ENCODE results near the gene WDR47. TPM values are rescaled to one million over a fixed set of nuclear protein-coding genes. Genes with fewer than 3 reads are reported as not detected.

WDR47 gene
- 11.8 TPM for polyA plus RNA-seq (2013, experiment 1 of 2)
- polyA plus RNA-seq (2013, experiment 2 of 2): 11.2 TPM

DNA sequence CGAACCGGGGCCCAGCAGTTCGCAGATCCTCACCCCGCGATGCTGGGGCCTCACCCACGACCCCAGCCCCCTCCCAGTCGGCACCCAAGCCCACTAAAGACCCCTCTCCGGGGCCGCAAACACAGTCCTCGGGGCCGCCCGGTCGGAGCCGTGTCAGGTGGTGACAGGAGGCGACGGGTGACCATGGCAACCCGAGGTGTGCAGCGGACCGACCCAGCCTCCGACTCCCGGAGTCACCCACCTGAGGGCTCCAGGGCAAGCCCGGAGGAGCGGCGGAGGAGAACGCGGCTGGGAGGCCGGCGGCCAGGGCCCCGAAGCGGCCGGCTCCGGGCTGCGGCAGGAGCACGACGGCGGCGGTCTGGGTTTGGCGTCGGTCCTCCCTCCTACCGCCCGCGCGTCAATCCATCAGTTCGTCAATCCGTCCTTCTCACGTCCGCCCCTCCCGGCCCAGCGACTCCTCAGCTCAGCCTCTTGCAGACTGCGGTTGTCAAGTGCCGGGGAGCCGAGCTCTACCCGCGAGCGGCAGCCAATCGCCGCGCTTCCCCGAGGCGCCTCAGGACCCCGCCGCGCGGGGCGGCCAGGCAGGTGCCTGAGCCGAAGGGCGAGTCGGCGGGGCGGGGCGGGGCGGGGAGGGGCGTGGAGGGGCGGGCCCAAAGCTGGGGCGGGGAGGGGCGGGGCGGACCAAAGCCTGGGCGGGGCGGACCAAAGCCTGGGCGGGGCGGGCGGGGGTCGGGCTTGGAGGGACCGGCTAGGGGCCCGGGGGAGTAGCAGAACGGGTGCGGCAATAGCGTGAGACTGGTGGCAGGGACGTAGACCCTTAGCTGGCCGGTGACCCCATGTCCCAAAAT, at the start of gene WDR47:
WDR47 (minus strand) TSS at position 482 of the 848 bp plus-strand sequence. CDS start 18,590 bp downstream, outside the sequence.
- H3K27ac ChIP-seq (ENCODE audit: low read depth, low read length, severe bottlenecking): peak within 1 kb of the TSS; percentile 74
- 0 to 1% methylated on average over 56 to 57 of the region's 90 CpGs for WGBS, 2 experiments (ENCODE audit: insufficient coverage in 2 of 2)

GRCh38 chr1:109091078-109091838, 49.4 kb upstream of the WDR47 start:
- H3K4me3 ChIP-seq (ENCODE audit: extremely low read depth, insufficient read depth, low read length, poor library complexity, severe bottlenecking): peak overlapping the region; percentile 73
- H3K27ac ChIP-seq (ENCODE audit: low read depth, low read length, severe bottlenecking): peak overlapping the region; percentile 73
- 1 to 16% methylated on average over 5 to 6 of the region's 13 CpGs for WGBS, 2 experiments (ENCODE audit: insufficient coverage in 2 of 2)
- H3K4me1 ChIP-seq (ENCODE audit: control insufficient read depth, insufficient read depth, low read length, poor library complexity, severe bottlenecking): no peaks in the 10 kb centered on the region
- no peaks in the 10 kb centered on the region for H3K9me3 ChIP-seq (ENCODE audit: control insufficient read depth, low read length)
- H3K36me3 ChIP-seq (ENCODE audit: control insufficient read depth, insufficient read depth, low read length): peaks cover 26% of the 10 kb centered on the region

More for the DNA sequence above, at the start of gene WDR47:
- H3K36me3 ChIP-seq (ENCODE audit: control insufficient read depth, insufficient read depth, low read length): no peaks in the 10 kb centered on the region
- H3K4me1 ChIP-seq (ENCODE audit: control insufficient read depth, insufficient read depth, low read length, poor library complexity, severe bottlenecking): peaks cover 7% of the 10 kb centered on the region
- H3K4me3 ChIP-seq (ENCODE audit: extremely low read depth, insufficient read depth, low read length, poor library complexity, severe bottlenecking): peak within 1 kb of the TSS; percentile 98
- no peaks in the 10 kb centered on the region for H3K9me3 ChIP-seq (ENCODE audit: control insufficient read depth, low read length)

DNA sequence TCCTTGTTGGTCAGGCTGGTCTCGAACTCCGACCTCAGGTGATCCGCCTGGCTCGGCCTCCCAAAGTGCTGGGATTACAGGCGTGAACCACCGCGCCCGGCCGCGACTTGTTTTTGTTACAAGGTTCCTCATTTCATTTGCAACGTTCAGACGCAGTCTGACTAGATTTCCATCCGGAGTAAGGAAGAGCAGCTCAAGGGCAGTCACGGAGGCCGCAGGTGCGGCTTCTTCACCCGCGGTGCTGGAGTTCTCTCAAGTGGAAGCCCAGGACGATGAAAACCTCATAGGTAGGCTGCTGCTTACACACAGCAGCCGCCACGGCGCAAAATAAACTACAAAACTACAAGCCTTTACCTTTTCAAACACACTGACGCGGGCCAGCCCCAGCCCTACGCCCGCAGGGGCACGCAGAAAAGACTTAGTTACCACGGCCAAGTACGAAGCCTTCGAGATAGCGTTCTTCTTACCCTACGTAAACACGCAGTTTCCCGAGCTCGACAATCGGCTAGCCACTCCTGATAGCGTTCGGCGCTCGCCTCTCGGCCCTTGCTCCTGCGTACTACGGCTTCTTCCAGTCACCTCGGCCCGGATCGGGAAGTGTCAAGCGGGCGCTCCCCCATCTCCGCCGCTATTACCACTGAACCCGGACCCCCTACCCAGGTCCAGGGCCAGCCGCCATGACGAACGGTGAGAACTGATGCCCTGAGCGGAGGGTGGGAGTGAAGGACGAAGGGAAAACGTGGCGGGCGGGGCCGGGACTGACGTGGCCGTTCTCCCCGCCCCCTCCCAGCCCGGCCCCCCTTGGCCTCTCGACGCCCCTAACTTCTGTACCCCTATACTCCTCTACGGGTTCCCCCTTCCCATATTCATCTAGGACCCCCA, 48.5 kb upstream of the WDR47 start, which contains the start of gene TMEM167B:
TMEM167B (plus strand) TSS at position 569 of the 882 bp plus-strand sequence; CDS start at position 678, 109 bp downstream.
- no peaks in the 10 kb centered on the region for H3K9me3 ChIP-seq (ENCODE audit: control insufficient read depth, low read length)
- peak within 1 kb of the TSS; percentile 73 for H3K27ac ChIP-seq (ENCODE audit: low read depth, low read length, severe bottlenecking)
- peak within 1 kb of the TSS; percentile 73 for H3K4me3 ChIP-seq (ENCODE audit: extremely low read depth, insufficient read depth, low read length, poor library complexity, severe bottlenecking)
- 24 to 31% methylated on average over 41 to 51 of the region's 67 CpGs for WGBS, 2 experiments (ENCODE audit: insufficient coverage in 2 of 2)
- no peaks in the 10 kb centered on the region for H3K4me1 ChIP-seq (ENCODE audit: control insufficient read depth, insufficient read depth, low read length, poor library complexity, severe bottlenecking)
- peaks cover 18% of the 10 kb centered on the region for H3K36me3 ChIP-seq (ENCODE audit: control insufficient read depth, insufficient read depth, low read length)

GRCh38 chr1:109089242-109090015, 47.5 kb upstream of the WDR47 start:
- Histone ChIP-seq H3K9me3 (ENCODE audit: control insufficient read depth, low read length) (no peaks in the 10 kb centered on the region), H3K27ac (ENCODE audit: low read depth, low read length, severe bottlenecking) (no peak overlapping the region), H3K36me3 (ENCODE audit: control insufficient read depth, insufficient read depth, low read length) (peaks cover 12% of the 10 kb centered on the region), H3K4me3 (ENCODE audit: extremely low read depth, insufficient read depth, low read length, poor library complexity, severe bottlenecking) (peak overlapping the region; percentile 73), H3K4me1 (ENCODE audit: control insufficient read depth, insufficient read depth, low read length, poor library complexity, severe bottlenecking) (peaks cover 4% of the 10 kb centered on the region)
- WGBS, 2 experiments (ENCODE audit: insufficient coverage in 2 of 2): 89 to 94% methylated on average over 23 to 25 of the region's 31 CpGs

DNA sequence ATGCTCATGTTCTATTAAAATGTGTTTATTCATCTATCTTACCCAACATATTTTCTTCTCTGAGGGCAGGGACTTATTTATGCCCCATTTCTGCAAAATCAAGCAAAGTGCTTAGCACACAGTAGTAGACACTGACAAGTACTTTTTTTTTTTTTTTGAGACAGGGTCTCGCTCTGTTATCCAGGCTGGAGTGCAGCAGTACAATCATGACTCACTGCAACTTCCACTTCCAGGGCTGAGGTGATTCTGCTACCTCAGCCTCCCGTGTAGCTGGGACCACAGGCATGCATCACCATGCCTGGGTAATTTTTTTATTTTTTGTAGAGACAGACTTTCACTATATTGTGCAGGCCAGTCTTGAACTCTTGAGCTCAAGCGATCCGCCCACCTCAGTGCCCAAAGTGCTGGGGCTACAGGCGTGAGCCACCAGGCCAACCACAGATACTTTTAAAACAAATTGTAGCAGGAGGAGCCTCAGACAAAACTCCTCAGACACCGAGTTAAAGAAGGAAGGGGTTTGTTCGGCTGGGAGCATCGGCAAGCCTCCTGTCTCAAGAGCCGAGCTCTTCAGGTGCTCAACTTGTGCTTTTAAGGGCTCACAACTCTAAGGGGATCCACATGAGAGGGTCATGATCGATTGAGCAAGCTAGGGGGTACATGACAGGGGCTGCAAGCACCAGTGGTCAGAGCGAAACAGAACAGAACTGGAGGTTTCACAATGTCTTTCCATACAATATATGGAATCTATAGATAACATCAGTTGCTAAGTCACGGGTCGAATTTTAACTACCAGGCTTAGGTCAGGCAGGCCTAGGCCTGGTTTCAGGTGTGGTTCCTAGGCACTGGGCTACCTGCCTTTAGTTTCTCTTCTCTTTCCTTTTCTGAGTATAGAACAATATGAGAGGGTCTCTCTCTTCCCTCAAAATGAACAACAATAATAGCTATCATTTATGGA, 42.9 kb upstream of the WDR47 start:
- H3K36me3 ChIP-seq (ENCODE audit: control insufficient read depth, insufficient read depth, low read length): no peaks in the 10 kb centered on the region
- H3K27ac ChIP-seq (ENCODE audit: low read depth, low read length, severe bottlenecking): no peak overlapping the region
- no peak overlapping the region for H3K4me3 ChIP-seq (ENCODE audit: extremely low read depth, insufficient read depth, low read length, poor library complexity, severe bottlenecking)
- 96 to 97% methylated on average over 9 of the region's 13 CpGs for WGBS, 2 experiments (ENCODE audit: insufficient coverage in 2 of 2)
- no peaks in the 10 kb centered on the region for H3K9me3 ChIP-seq (ENCODE audit: control insufficient read depth, low read length)
- H3K4me1 ChIP-seq (ENCODE audit: control insufficient read depth, insufficient read depth, low read length, poor library complexity, severe bottlenecking): peaks cover 4% of the 10 kb centered on the region

DNA sequence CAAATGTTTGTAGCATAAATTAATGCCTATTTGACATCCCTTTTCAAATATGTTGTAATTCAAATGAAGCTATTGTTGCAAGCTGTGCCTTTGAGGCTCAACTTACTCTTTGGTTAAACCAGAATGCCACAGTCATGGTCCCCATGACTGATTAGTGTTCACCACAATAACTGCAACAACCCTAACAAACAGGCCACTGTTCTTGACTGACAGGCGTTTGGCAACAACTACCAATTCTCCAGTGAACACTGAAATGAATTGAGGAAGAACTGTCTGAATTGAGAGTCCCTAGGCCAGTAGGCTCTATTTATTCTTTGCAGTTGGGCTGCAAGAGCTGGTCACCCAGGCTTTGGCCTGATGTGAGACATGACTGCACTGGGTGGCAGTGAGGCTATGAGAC, 42.0 kb upstream of the WDR47 start:
- no peaks in the 10 kb centered on the region for H3K9me3 ChIP-seq (ENCODE audit: control insufficient read depth, low read length)
- no peak overlapping the region for H3K4me3 ChIP-seq (ENCODE audit: extremely low read depth, insufficient read depth, low read length, poor library complexity, severe bottlenecking)
- WGBS, 2 experiments (ENCODE audit: insufficient coverage in 2 of 2): 71% methylated on average over 1 of the region's 1 CpG; no CpG with 5 or more reads in 1 of the 2 experiments
- H3K4me1 ChIP-seq (ENCODE audit: control insufficient read depth, insufficient read depth, low read length, poor library complexity, severe bottlenecking): peaks cover 4% of the 10 kb centered on the region
- peak overlapping the region; percentile 42 for H3K27ac ChIP-seq (ENCODE audit: low read depth, low read length, severe bottlenecking)
- H3K36me3 ChIP-seq (ENCODE audit: control insufficient read depth, insufficient read depth, low read length): no peaks in the 10 kb centered on the region

DNA sequence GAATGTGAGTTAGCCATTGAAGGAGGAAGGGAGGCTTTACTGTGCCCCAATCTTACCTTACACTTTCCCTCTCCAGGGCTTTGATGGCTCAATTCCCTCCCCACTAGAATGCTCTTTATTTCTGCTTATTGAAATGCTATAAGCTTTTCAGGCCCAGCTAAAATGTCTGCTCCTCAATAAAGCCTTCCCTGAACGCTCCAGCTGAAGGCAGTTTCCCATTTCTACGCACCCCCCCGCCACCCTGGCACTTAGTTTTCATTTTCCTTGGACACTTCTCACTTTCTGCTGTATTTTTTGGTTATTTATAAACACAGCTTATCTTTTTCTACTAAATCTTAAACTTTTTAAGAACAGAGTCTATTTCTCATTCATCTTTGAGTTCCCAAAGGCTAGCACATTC, 41.6 kb upstream of the WDR47 start:
- H3K4me1 ChIP-seq (ENCODE audit: control insufficient read depth, insufficient read depth, low read length, poor library complexity, severe bottlenecking): peaks cover 4% of the 10 kb centered on the region
- H3K36me3 ChIP-seq (ENCODE audit: control insufficient read depth, insufficient read depth, low read length): no peaks in the 10 kb centered on the region
- H3K9me3 ChIP-seq (ENCODE audit: control insufficient read depth, low read length): no peaks in the 10 kb centered on the region
- H3K27ac ChIP-seq (ENCODE audit: low read depth, low read length, severe bottlenecking): peak overlapping the region; percentile 26
- H3K4me3 ChIP-seq (ENCODE audit: extremely low read depth, insufficient read depth, low read length, poor library complexity, severe bottlenecking): no peak overlapping the region
- 78 to 83% methylated on average over 1 to 3 of the region's 3 CpGs for WGBS, 2 experiments (ENCODE audit: insufficient coverage in 2 of 2)

GRCh38 chr1:109080441-109081082, 38.7 kb upstream of the WDR47 start:
- 94 to 98% methylated on average over 3 to 4 of the region's 5 CpGs for WGBS, 2 experiments (ENCODE audit: insufficient coverage in 2 of 2)
- H3K4me3 ChIP-seq (ENCODE audit: extremely low read depth, insufficient read depth, low read length, poor library complexity, severe bottlenecking): no peak overlapping the region
- no peaks in the 10 kb centered on the region for H3K9me3 ChIP-seq (ENCODE audit: control insufficient read depth, low read length)
- H3K36me3 ChIP-seq (ENCODE audit: control insufficient read depth, insufficient read depth, low read length): no peaks in the 10 kb centered on the region
- no peak overlapping the region for H3K27ac ChIP-seq (ENCODE audit: low read depth, low read length, severe bottlenecking)
- H3K4me1 ChIP-seq (ENCODE audit: control insufficient read depth, insufficient read depth, low read length, poor library complexity, severe bottlenecking): peaks cover 4% of the 10 kb centered on the region

All from mesodermal cell (in vitro differentiated cells).